Keratinocyte (primary cell): ENCODE data around the gene GSTA2.
"Not testable (repeated sequence)": the region's sequence is repeated elsewhere in the genome, so short reads cannot be mapped to it uniquely, and the experiment has no call there.

ENCODE experiments used
- CTCF ChIP-seq, 3 experiments: IDR thresholded peaks in 1 of 3; conservative IDR thresholded peaks in 1 of 3; optimal IDR thresholded peaks in 1 of 3; 2 replicates in 2 of 3; 3 replicates in 1 of 3; pipeline versions ENCODE3 to v1.5.1; 2011; ENCODE audit warnings: low read length in 3 of 3, mild to moderate bottlenecking in 3 of 3, moderate library complexity in 2 of 3, control low read depth in 1 of 3, inconsistent platforms in 1 of 3; ENCODE audit not compliant: insufficient read depth in 2 of 3; ENCODE audit errors: extremely low read depth in 1 of 3
- EZH2 ChIP-seq: IDR thresholded peaks from one replicate; pipeline ENCODE4 v1.6.1; 2012; ENCODE audit warnings: inconsistent platforms, mild to moderate bottlenecking, low read length, moderate library complexity

GRCh38 chr6:52782209-52782608, 18.9 kb upstream of the GSTA2 start:
- not testable (repeated sequence) for TF ChIP-seq CTCF (optimal IDR thresholded peaks at IDR 0.05 in 1 of 3, IDR thresholded peaks at IDR 0.05 in 1 of 3, conservative IDR thresholded peaks at IDR 0.05 in 1 of 3; ENCODE audit: extremely low read depth in 1 of 3, insufficient read depth in 2 of 3, low read length in 3 of 3); EZH2
